H1 (cell line): ENCODE measurements around the gene MCM5. TPM values are rescaled to one million over a fixed set of nuclear protein-coding genes. Genes with fewer than 3 reads are reported as not detected.
"Not testable (repeated sequence)": the region's sequence is repeated elsewhere in the genome, so short reads cannot be mapped to it uniquely, and the experiment has no call there.

Experiments
- CTCF ChIA-PET: fragments of 300-600 bp; sonication (Branson Sonifier 250); formaldehyde crosslinking; loops from one replicate; lab custom pipeline; 2021; ENCODE audit not compliant: partially characterized antibody; lab: Charles Lee
- POLR2A ChIA-PET: fragments of 300-600 bp; sonication (Branson Sonifier 250); formaldehyde crosslinking; loops from one replicate; lab custom pipeline; 2021; ENCODE audit warnings: inconsistent platforms; ENCODE audit not compliant: partially characterized antibody; lab: Charles Lee
- DNase-seq, 2 experiments: peaks; one replicate each; pipeline versions ENCODE4 v3.0.0 to v3.0.0-alpha.2; 2010 to 2022; ENCODE audit warnings: low spot score in 2 of 2, low read depth in 1 of 2, mixed read lengths in 1 of 2
- FAIRE-seq: peaks from 2 replicates; lab custom pipeline; 2011; peaks lifted over from hg19 to GRCh38; lab: Jason Lieb, UNC
- H2AFZ ChIP-seq: 2 replicates; pipeline ENCODE4 v1.8.1; 2012; ENCODE audit warnings: low read length, inconsistent platforms
- H2AK5ac ChIP-seq: 2 replicates; pipeline ENCODE4 v1.6.1; 2013; ENCODE audit warnings: low read depth, low read length
- H2BK120ac ChIP-seq: replicated peaks from 2 replicates; pipeline ENCODE3; 2013; ENCODE audit warnings: low read depth, low read length, inconsistent platforms
- H2BK12ac ChIP-seq: 2 replicates; pipeline ENCODE4 v1.6.1; 2013; ENCODE audit warnings: low read depth, low read length
- H2BK15ac ChIP-seq: 2 replicates; pipeline ENCODE4 v1.6.1; 2013; ENCODE audit warnings: low read length
- H2BK20ac ChIP-seq: 2 replicates; pipeline ENCODE4 v1.6.1; 2013; ENCODE audit warnings: low read length
- H2BK5ac ChIP-seq: 2 replicates; pipeline ENCODE4 v1.6.1; 2013; ENCODE audit warnings: low read depth, low read length
- H3K14ac ChIP-seq: 2 replicates; pipeline ENCODE4 v1.6.1; 2013; ENCODE audit warnings: inconsistent platforms; ENCODE audit not compliant: insufficient read length
- H3K18ac ChIP-seq: 2 replicates; pipeline ENCODE4 v1.6.1; 2013; ENCODE audit warnings: low read length; ENCODE audit errors: extremely low read depth
- H3K23ac ChIP-seq: 2 replicates; pipeline ENCODE4 v1.6.1; 2013; ENCODE audit warnings: inconsistent platforms; ENCODE audit not compliant: insufficient read length
- H3K23me2 ChIP-seq: 2 replicates; pipeline ENCODE4 v1.6.1; 2013; ENCODE audit warnings: low read depth, low read length
- H3K27ac ChIP-seq: 2 replicates; pipeline ENCODE4 v1.6.1; 2011; ENCODE audit warnings: low read depth, low read length, inconsistent platforms
- H3K27me3 ChIP-seq, 4 experiments: replicated peaks in 1 of 4; 1 replicate in 1 of 4; 2 replicates in 3 of 4; pipeline versions ENCODE4 v1.6.1 to v1.8.1; 2011 to 2013; ENCODE audit warnings: low read length in 3 of 4, mild to moderate bottlenecking in 3 of 4, inconsistent platforms in 2 of 4, mixed read lengths in 2 of 4, moderate library complexity in 1 of 4; ENCODE audit not compliant: control insufficient read depth in 3 of 4, insufficient read depth in 3 of 4; ENCODE audit errors: extremely low read depth in 1 of 4
- H3K36me3 ChIP-seq, 4 experiments: 2 replicates each; pipeline versions ENCODE4 v1.6.1 to v1.8.1; 2011 to 2013; ENCODE audit warnings: mild to moderate bottlenecking in 4 of 4, low read length in 3 of 4, moderate library complexity in 2 of 4, control low read depth in 1 of 4, inconsistent platforms in 1 of 4; ENCODE audit not compliant: insufficient read depth in 4 of 4, control insufficient read depth in 2 of 4
- H3K4ac ChIP-seq: replicated peaks from 2 replicates; pipeline ENCODE3; 2013; ENCODE audit warnings: low read length, low read depth, mixed read lengths, inconsistent platforms; ENCODE audit not compliant: insufficient read length
- H3K4me1 ChIP-seq, 4 experiments: replicated peaks in 1 of 4; 1 replicate in 1 of 4; 2 replicates in 3 of 4; pipeline versions ENCODE4 v1.6.1 to v1.8.1; 2011 to 2013; ENCODE audit warnings: low read length in 3 of 4, inconsistent platforms in 2 of 4, mixed read lengths in 1 of 4; ENCODE audit not compliant: insufficient read depth in 4 of 4, control insufficient read depth in 3 of 4
- H3K4me2 ChIP-seq, 2 experiments: 2 replicates each; pipeline versions ENCODE4 v1.6.1 to v1.8.1; 2011 to 2013; ENCODE audit warnings: low read depth in 2 of 2, low read length in 2 of 2, control low read depth in 1 of 2, inconsistent platforms in 1 of 2, mild to moderate bottlenecking in 1 of 2; ENCODE audit not compliant: insufficient read depth in 1 of 2
- H3K4me3 ChIP-seq, 4 experiments: fragments of 200-600, 300-600 bp in 1 of 4; sonication (generic), shearing (Covaris generic), sonication (Bioruptor Twin) in 1 of 4; 2 replicates each; pipeline versions ENCODE4 v1.5.1 to v1.8.1; 2011 to 2016; ENCODE audit warnings: low read length in 4 of 4, low read depth in 3 of 4, control low read depth in 2 of 4, inconsistent platforms in 2 of 4, mild to moderate bottlenecking in 2 of 4, mixed read lengths in 1 of 4, moderate library complexity in 1 of 4; ENCODE audit not compliant: insufficient read depth in 2 of 4; ENCODE audit errors: extremely low read depth in 1 of 4
- H3K56ac ChIP-seq: replicated peaks from 2 replicates; pipeline ENCODE3; 2013; ENCODE audit warnings: low read depth, mild to moderate bottlenecking, mixed read lengths, low read length, inconsistent platforms; ENCODE audit not compliant: insufficient read length
- H3K79me1 ChIP-seq: 2 replicates; pipeline ENCODE4 v1.6.1; 2013; ENCODE audit warnings: low read depth, low read length, control low read depth
- H3K79me2 ChIP-seq, 2 experiments: 2 replicates each; pipeline versions ENCODE4 v1.6.1 to v1.8.1; 2012 to 2013; ENCODE audit warnings: low read length in 2 of 2, mild to moderate bottlenecking in 2 of 2, inconsistent platforms in 1 of 2; ENCODE audit not compliant: insufficient read depth in 2 of 2, control insufficient read depth in 1 of 2
- H3K9ac ChIP-seq, 4 experiments: replicated peaks in 1 of 4; 1 replicate in 1 of 4; 2 replicates in 3 of 4; pipeline versions ENCODE4 v1.6.1 to v1.8.1; 2011 to 2013; ENCODE audit warnings: low read depth in 3 of 4, low read length in 3 of 4, control low read depth in 2 of 4, mild to moderate bottlenecking in 2 of 4, moderate library complexity in 2 of 4, inconsistent platforms in 1 of 4; ENCODE audit errors: extremely low read depth in 1 of 4
- H3K9me3 ChIP-seq, 2 experiments: 2 replicates each; pipeline versions ENCODE4 v1.6.1 to v1.8.1; 2012 to 2013; ENCODE audit warnings: mild to moderate bottlenecking in 2 of 2, moderate library complexity in 2 of 2, control low read depth in 1 of 2, inconsistent platforms in 1 of 2, low read depth in 1 of 2, low read length in 1 of 2, mixed read lengths in 1 of 2; ENCODE audit not compliant: insufficient read depth in 2 of 2
- H4K20me1 ChIP-seq, 2 experiments: replicated peaks in 1 of 2; 2 replicates each; pipeline versions ENCODE3 to v1.8.1; 2011 to 2013; ENCODE audit warnings: inconsistent platforms in 2 of 2, low read length in 2 of 2, mild to moderate bottlenecking in 1 of 2; ENCODE audit not compliant: insufficient read depth in 2 of 2, control insufficient read depth in 1 of 2
- H4K5ac ChIP-seq: 2 replicates; pipeline ENCODE4 v1.6.1; 2013; ENCODE audit warnings: low read length, low read depth, mixed read lengths, inconsistent platforms; ENCODE audit not compliant: insufficient read length
- H4K8ac ChIP-seq: 2 replicates; pipeline ENCODE4 v1.8.0; 2013; ENCODE audit warnings: mild to moderate bottlenecking, moderate library complexity, low read length, inconsistent platforms; ENCODE audit not compliant: insufficient read depth; ENCODE audit errors: extremely low read depth
- H4K91ac ChIP-seq: replicated peaks from 2 replicates; pipeline ENCODE3; 2013; ENCODE audit warnings: low read length, mixed read lengths, inconsistent platforms; ENCODE audit not compliant: insufficient read length
- WGBS, 2 experiments: shearing (Covaris generic) in 1 of 2; methylation state at CpG; one replicate each; pipeline versions ENCODE4 v1.1.6 to v1.1.7; 2013 to 2015; ENCODE audit warnings: low lambda C conversion rate in 2 of 2, mixed read lengths in 2 of 2, inconsistent platforms in 1 of 2, low coverage in 1 of 2, missing lambda C conversion rate in 1 of 2; ENCODE audit not compliant: insufficient replicate concordance in 2 of 2, insufficient coverage in 1 of 2, insufficient read length in 1 of 2; ENCODE audit errors: extremely low coverage in 1 of 2, missing lambda C conversion rate in 1 of 2; 5-methylcytosine and 5-hydroxymethylcytosine counted together
- polyA plus RNA-seq, 7 experiments: library from polyadenylated mRNA; depleted of rRNA in 3 of 7; stranded (reverse) in 5 of 7; unstranded in 2 of 7; fragments of >200 nt in 5 of 7; fragments of 200-250 nt in 2 of 7; gene quantifications; 1 replicate in 5 of 7; 2 replicates in 1 of 7; 4 replicates in 1 of 7; pipeline versions ENCODE4 v1.2.1 to v1.2.3, GENCODE V29; 2011 to 2013; ENCODE audit warnings: missing spikeins in 2 of 7, mixed read lengths in 2 of 7
- total RNA-seq: library from RNA; stranded (reverse); fragmentation: NEBNext Ultra II Directional; extraction: Animal tissue kit (Norgen Biotek cat#: 25700); gene quantifications from 2 replicates; pipeline ENCODE4 v1.2.1, GENCODE V29; 2021

Gene MCM5
- total and polyA plus RNA-seq, 2 of the 8 experiments (the other 6 are each of a cell fraction or from before 2014, with no cell fraction given), result 210 to 305 TPM

GRCh38 chr22:35438673-35439364 lies 38.9 kb downstream of the MCM5 start:
- H2BK15ac ChIP-seq, H3K27ac ChIP-seq, FAIRE-seq, H3K79me1 ChIP-seq, H3K9me3 ChIP-seq, H2BK120ac ChIP-seq, H4K8ac ChIP-seq, CTCF ChIA-PET, H2BK5ac ChIP-seq, H2BK12ac ChIP-seq, DNase-seq, H3K18ac ChIP-seq, H3K23ac ChIP-seq, H3K4me3 ChIP-seq, H2AK5ac ChIP-seq, POLR2A ChIA-PET, H3K27me3 ChIP-seq, H2BK20ac ChIP-seq, H4K20me1 ChIP-seq, H4K5ac ChIP-seq, H3K9ac ChIP-seq, H3K4me2 ChIP-seq, H3K4ac ChIP-seq, H4K91ac ChIP-seq, H3K36me3 ChIP-seq, H3K56ac ChIP-seq, H3K4me1 ChIP-seq, H2AFZ ChIP-seq, H3K14ac ChIP-seq, H3K79me2 ChIP-seq: not testable (repeated sequence)
- peaks cover 13% of the 10 kb centered on the region; the same call in 1 of the 2 replicates for H3K23me2 ChIP-seq
- 54 to 100% methylated on average over 2 to 3 of the region's 3 CpGs for WGBS, 2 experiments
